Skeletal muscle tissue (tissue), 4 donors: ENCODE measurements around the gene SOAT2. TPM values are rescaled to one million over a fixed set of nuclear protein-coding genes. Genes with fewer than 3 reads are reported as not detected.

Source experiments
- H3K27ac ChIP-seq: one replicate; pipeline ENCODE4 v1.7.0; 2013; ENCODE audit warnings: mild to moderate bottlenecking, low read depth, low read length, inconsistent platforms
- H3K27me3 ChIP-seq, 3 donors: one replicate each; pipeline ENCODE4 v1.7.0; 2013; ENCODE audit warnings: low read length in 3 of 3; ENCODE audit not compliant: control insufficient read depth in 3 of 3, insufficient read depth in 3 of 3
- H3K36me3 ChIP-seq, 3 donors: one replicate each; pipeline ENCODE4 v1.7.0; 2013; ENCODE audit warnings: low read length in 3 of 3; ENCODE audit not compliant: control insufficient read depth in 3 of 3, insufficient read depth in 3 of 3
- H3K4me1 ChIP-seq, 3 donors: one replicate each; pipeline ENCODE4 v1.7.0; 2013; ENCODE audit warnings: low read length in 3 of 3, mild to moderate bottlenecking in 3 of 3; ENCODE audit not compliant: control insufficient read depth in 3 of 3, insufficient read depth in 3 of 3
- H3K4me3 ChIP-seq, 3 donors: one replicate each; pipeline ENCODE4 v1.7.0; 2013; ENCODE audit warnings: low read length in 3 of 3
- H3K9ac ChIP-seq, 3 donors: one replicate each; pipeline ENCODE4 v1.7.0; 2013; ENCODE audit warnings: low read length in 3 of 3, mild to moderate bottlenecking in 3 of 3, moderate library complexity in 2 of 3, low read depth in 1 of 3
- H3K9me3 ChIP-seq, 3 donors: one replicate each; pipeline ENCODE4 v1.7.0; 2013; ENCODE audit warnings: low read length in 3 of 3; ENCODE audit not compliant: control insufficient read depth in 3 of 3
- total RNA-seq: library from RNA; depleted of rRNA; stranded (reverse); fragments of >200 nt; gene quantifications from one replicate; pipeline ENCODE4 v1.2.3, GENCODE V29; 2014
- donor health status: Osteomylitis.

Gene SOAT2
- total RNA-seq, 1 donor from 2014 or later, result under 0.01 TPM

GRCh38 chr12:53060064-53060720 is 43.1 kb upstream of the SOAT2 start:
- Histone ChIP-seq H3K4me3 (no peak overlapping the region), H3K4me1 (peaks cover 48 to 78% (median 60%) of the 10 kb centered on the region in 3 donors), H3K9me3 (no peaks in the 10 kb centered on the region), H3K27me3 (no peaks in the 10 kb centered on the region), H3K36me3 (peaks cover 67 to 73% (median 73%) of the 10 kb centered on the region in 3 donors), H3K9ac (peak overlapping the region in 1 of 3 donors; percentile 16), H3K27ac (peak overlapping the region; percentile 38)

GRCh38 chr12:53060721-53061276 is 42.5 kb upstream of the SOAT2 start:
- Histone ChIP-seq H3K27ac (peak overlapping the region; percentile 38), H3K4me1 (peaks cover 54 to 77% (median 61%) of the 10 kb centered on the region in 3 donors), H3K9ac (peak overlapping the region in 1 of 3 donors; percentile 45), H3K27me3 (no peaks in the 10 kb centered on the region), H3K36me3 (peaks cover 61 to 73% (median 72%) of the 10 kb centered on the region in 3 donors), H3K9me3 (no peaks in the 10 kb centered on the region), H3K4me3 (no peak overlapping the region)

GRCh38 chr12:53061404-53062010 is 41.8 kb upstream of the SOAT2 start:
- Histone ChIP-seq H3K36me3 (peaks cover 60 to 70% (median 69%) of the 10 kb centered on the region in 3 donors), H3K4me1 (peaks cover 60 to 83% (median 64%) of the 10 kb centered on the region in 3 donors), H3K9ac (peak overlapping the region; percentile 33 to 51 (median 45)), H3K9me3 (no peaks in the 10 kb centered on the region), H3K27ac (peak overlapping the region; percentile 38), H3K27me3 (no peaks in the 10 kb centered on the region), H3K4me3 (no peak overlapping the region)

GRCh38 chr12:53062011-53062961 is 41.0 kb upstream of the SOAT2 start:
- H3K27ac ChIP-seq, result peak overlapping the region; percentile 38
- H3K27me3 ChIP-seq, result no peaks in the 10 kb centered on the region
- H3K4me3 ChIP-seq, result no peak overlapping the region
- peaks cover 53 to 64% (median 63%) of the 10 kb centered on the region in 3 donors for H3K36me3 ChIP-seq
- peak overlapping the region; percentile 14 to 40 (median 33) for H3K9ac ChIP-seq
- H3K9me3 ChIP-seq, result no peaks in the 10 kb centered on the region
- H3K4me1 ChIP-seq, result peaks cover 62 to 82% (median 66%) of the 10 kb centered on the region in 3 donors

- peak overlapping the region; percentile 38 for H3K27ac ChIP-seq
Observed at GRCh38 chr12:53062977-53063707, 40.1 kb upstream of the SOAT2 start.

GRCh38 chr12:53063708-53064612 is 39.3 kb upstream of the SOAT2 start:
- no peaks in the 10 kb centered on the region for H3K9me3 ChIP-seq
- H3K36me3 ChIP-seq, result peaks cover 49 to 53% (median 51%) of the 10 kb centered on the region in 3 donors
- peak overlapping the region in 1 of 3 donors; percentile 50 for H3K9ac ChIP-seq
- peaks cover 64 to 73% (median 70%) of the 10 kb centered on the region in 3 donors for H3K4me1 ChIP-seq
- H3K27ac ChIP-seq, result peak overlapping the region; percentile 58
- H3K4me3 ChIP-seq, result peak overlapping the region in 1 of 3 donors; percentile 7
- no peaks in the 10 kb centered on the region for H3K27me3 ChIP-seq

More at GRCh38 chr12:53062977-53063707, 40.1 kb upstream of the SOAT2 start:
- H3K9ac ChIP-seq, result peak overlapping the region in 1 of 3 donors; percentile 40
- peaks cover 52 to 58% (median 54%) of the 10 kb centered on the region in 3 donors for H3K36me3 ChIP-seq
- H3K9me3 ChIP-seq, result no peaks in the 10 kb centered on the region
- no peaks in the 10 kb centered on the region for H3K27me3 ChIP-seq
- H3K4me1 ChIP-seq, result peaks cover 62 to 73% (median 64%) of the 10 kb centered on the region in 3 donors
- H3K4me3 ChIP-seq, result no peak overlapping the region

- Histone ChIP-seq H3K27ac (peak overlapping the region; percentile 58), H3K27me3 (no peaks in the 10 kb centered on the region), H3K4me3 (no peak overlapping the region), H3K36me3 (peaks cover 44 to 47% (median 45%) of the 10 kb centered on the region in 3 donors), H3K4me1 (peaks cover 72 to 77% (median 73%) of the 10 kb centered on the region in 3 donors), H3K9ac (peak overlapping the region in 1 of 3 donors; percentile 50), H3K9me3 (no peaks in the 10 kb centered on the region)
Observed at GRCh38 chr12:53064613-53065436, 38.5 kb upstream of the SOAT2 start.

GRCh38 chr12:53065470-53065869 is 37.8 kb upstream of the SOAT2 start:
- Histone ChIP-seq H3K27me3 (no peaks in the 10 kb centered on the region), H3K9me3 (no peaks in the 10 kb centered on the region), H3K4me3 (peak overlapping the region in 1 of 3 donors; percentile 67), H3K9ac (peak overlapping the region in 1 of 3 donors; percentile 68), H3K27ac (peak overlapping the region; percentile 58), H3K36me3 (peaks cover 39 to 41% (median 40%) of the 10 kb centered on the region in 3 donors), H3K4me1 (peaks cover 70 to 76% (median 73%) of the 10 kb centered on the region in 3 donors)
